Upper lobe of left lung (tissue), 6 donors: ENCODE results near the gene HESX1. TPM values are rescaled to one million over a fixed set of nuclear protein-coding genes. Genes with fewer than 3 reads are reported as not detected.

Experiments used
- ATAC-seq, 2 donors: fragments of 200-7000 bp; cut with Tn5 transposase; one replicate each; pipeline ENCODE4 v1.9.1; 2022; ENCODE audit warnings: mild to moderate bottlenecking in 2 of 2, moderate library complexity in 2 of 2; ENCODE audit not compliant: low FRiP score in 2 of 2
- DNase-seq, 2 donors: peaks; one replicate each; pipeline ENCODE4 v3.0.0-alpha.2; 2019 to 2020
- H3K27ac ChIP-seq, 4 donors: fragments of 200-600 bp; sonication (generic); one replicate each; pipeline ENCODE4 v1.5.1; 2016 to 2019
- H3K27me3 ChIP-seq, 4 donors: fragments of 200-600 bp; sonication (generic); one replicate each; pipeline ENCODE4 v1.5.1; 2017 to 2019
- H3K36me3 ChIP-seq, 4 donors: fragments of 200-600 bp; sonication (generic); one replicate each; pipeline ENCODE4 v1.5.1; 2016 to 2019
- H3K4me1 ChIP-seq, 4 donors: fragments of 200-600 bp; sonication (generic); one replicate each; pipeline ENCODE4 v1.5.1; 2018 to 2019
- H3K4me3 ChIP-seq, 4 donors: fragments of 200-600 bp; sonication (generic); one replicate each; pipeline ENCODE4 v1.5.1; 2017 to 2019; ENCODE audit warnings: mild to moderate bottlenecking in 2 of 4, moderate library complexity in 1 of 4
- H3K9me3 ChIP-seq, 4 donors: fragments of 200-600 bp; sonication (generic); one replicate each; pipeline ENCODE4 v1.5.1; 2018 to 2019
- EP300 ChIP-seq, 4 donors: sonication (generic); formaldehyde crosslinking; IDR thresholded peaks; one replicate each; pipeline ENCODE4 v1.5.1; 2017; ENCODE audit warnings: antibody characterized with exemption in 4 of 4, control low read depth in 2 of 4
- POLR2A ChIP-seq, 4 donors: fragments of 450-650 bp; IDR thresholded peaks; one replicate each; pipeline ENCODE4 v1.5.1; 2016 to 2017; ENCODE audit warnings: antibody characterized with exemption in 4 of 4, mild to moderate bottlenecking in 2 of 4
- POLR2AphosphoS5 ChIP-seq, 2 donors: sonication (generic); formaldehyde crosslinking; IDR thresholded peaks; one replicate each; pipeline ENCODE4 v1.5.1; 2017; ENCODE audit warnings: antibody characterized with exemption in 2 of 2
- WGBS, 2 donors: methylation state at CpG; one replicate each; pipeline ENCODE4 v1.1.5; 2017 to 2018; 5-methylcytosine and 5-hydroxymethylcytosine counted together
- total RNA-seq, 6 donors: library from RNA; depleted of rRNA in 4 of 6; stranded (reverse); fragments of >200 nt in 4 of 6; gene quantifications; one replicate each; pipeline versions ENCODE4 v1.1.0 to v1.2.1, GENCODE V29; 2016 to 2021
- TF ChIP-seq, protein P1 (sequence below), 6 experiments: fragments of 450-650 bp in 4 of 6; fragments of 200-600 bp in 2 of 6; sonication (generic) in 2 of 6; IDR thresholded peaks; one replicate each; pipeline ENCODE4 v1.5.1; 2016 to 2019; ENCODE audit warnings: antibody characterized with exemption in 6 of 6
- donor health status: DM: no; HTN: no; CAD: no; lungs with moderate emphysema.
- donor health status: DM: no; HTN: yes; CAD: no; lungs with severe emphysema.

HESX1 gene
- total RNA-seq, 6 donors from 2014 or later, result 0.74 to 2.1 (median 0.91) TPM; not detected in 1

GRCh38 chr3:57158325-57158724, 41.5 kb downstream of the HESX1 start:
- H3K36me3 ChIP-seq, result no peaks in the 10 kb centered on the region
- H3K4me3 ChIP-seq, result no peak overlapping the region
- peaks cover 0 to 7% (median 2%) of the 10 kb centered on the region in 4 donors for H3K4me1 ChIP-seq
- no peaks in the 10 kb centered on the region for H3K27me3 ChIP-seq
- no peaks in the 10 kb centered on the region for H3K9me3 ChIP-seq
- TF ChIP-seq EP300 (IDR thresholded peaks at IDR 0.05) (no peak), POLR2AphosphoS5 (IDR thresholded peaks at IDR 0.05) (no peak), POLR2A (IDR thresholded peaks at IDR 0.05) (no peak)
- TF ChIP-seq, protein P1, sequence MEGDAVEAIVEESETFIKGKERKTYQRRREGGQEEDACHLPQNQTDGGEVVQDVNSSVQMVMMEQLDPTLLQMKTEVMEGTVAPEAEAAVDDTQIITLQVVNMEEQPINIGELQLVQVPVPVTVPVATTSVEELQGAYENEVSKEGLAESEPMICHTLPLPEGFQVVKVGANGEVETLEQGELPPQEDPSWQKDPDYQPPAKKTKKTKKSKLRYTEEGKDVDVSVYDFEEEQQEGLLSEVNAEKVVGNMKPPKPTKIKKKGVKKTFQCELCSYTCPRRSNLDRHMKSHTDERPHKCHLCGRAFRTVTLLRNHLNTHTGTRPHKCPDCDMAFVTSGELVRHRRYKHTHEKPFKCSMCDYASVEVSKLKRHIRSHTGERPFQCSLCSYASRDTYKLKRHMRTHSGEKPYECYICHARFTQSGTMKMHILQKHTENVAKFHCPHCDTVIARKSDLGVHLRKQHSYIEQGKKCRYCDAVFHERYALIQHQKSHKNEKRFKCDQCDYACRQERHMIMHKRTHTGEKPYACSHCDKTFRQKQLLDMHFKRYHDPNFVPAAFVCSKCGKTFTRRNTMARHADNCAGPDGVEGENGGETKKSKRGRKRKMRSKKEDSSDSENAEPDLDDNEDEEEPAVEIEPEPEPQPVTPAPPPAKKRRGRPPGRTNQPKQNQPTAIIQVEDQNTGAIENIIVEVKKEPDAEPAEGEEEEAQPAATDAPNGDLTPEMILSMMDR (IDR thresholded peaks at IDR 0.05), result no peak
- no peak for DNase-seq
- no peak for ATAC-seq
- 74 to 77% methylated on average over 3 of the region's 3 CpGs for WGBS, 2 donors
- no peak overlapping the region for H3K27ac ChIP-seq

DNA sequence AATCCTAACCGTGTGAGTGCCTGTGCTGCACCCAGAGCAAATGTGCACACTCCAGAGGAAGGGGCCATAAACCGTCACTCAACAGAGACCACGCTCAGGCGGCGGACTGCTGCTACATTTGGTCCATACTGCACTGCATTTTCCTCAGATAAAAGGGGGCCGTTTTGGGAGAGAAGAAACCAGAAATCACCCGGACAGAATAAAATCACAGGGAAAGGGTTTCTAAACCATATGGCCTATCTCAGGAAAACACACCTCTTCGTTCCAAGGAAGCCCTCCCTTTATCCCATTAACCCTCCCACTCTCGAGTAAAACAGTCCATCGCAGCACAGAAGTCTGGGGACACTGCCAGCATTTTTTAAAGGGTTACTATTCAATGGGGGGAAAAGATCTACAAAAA, 42.2 kb downstream of the HESX1 start:
- Histone ChIP-seq H3K36me3 (no peaks in the 10 kb centered on the region), H3K27ac (no peak overlapping the region), H3K4me3 (no peak overlapping the region), H3K27me3 (no peaks in the 10 kb centered on the region), H3K4me1 (peaks cover 0 to 7% (median 2%) of the 10 kb centered on the region in 4 donors), H3K9me3 (no peaks in the 10 kb centered on the region)
- 50 to 70% methylated on average over 10 of the region's 10 CpGs for WGBS, 2 donors
- ATAC-seq, result no peak
- DNase-seq, result no peak
- no peak for TF ChIP-seq POLR2AphosphoS5 (IDR thresholded peaks at IDR 0.05)
- TF ChIP-seq, protein P1 (IDR thresholded peaks at IDR 0.05), result no peak
- TF ChIP-seq POLR2A (IDR thresholded peaks at IDR 0.05), result no peak
- no peak for TF ChIP-seq EP300 (IDR thresholded peaks at IDR 0.05)

GRCh38 chr3:57155310-57155643, 44.5 kb downstream of the HESX1 start:
- H3K4me3 ChIP-seq, result no peak overlapping the region
- TF ChIP-seq POLR2A (IDR thresholded peaks at IDR 0.05), result no peak
- TF ChIP-seq, protein P1 (IDR thresholded peaks at IDR 0.05), result no peak
- DNase-seq (no peak), ATAC-seq (peak in 1 of 2 donors; percentile 68)
- peaks cover 0 to 7% (median 2%) of the 10 kb centered on the region in 4 donors for H3K4me1 ChIP-seq
- no peaks in the 10 kb centered on the region for H3K27me3 ChIP-seq
- H3K36me3 ChIP-seq, result no peaks in the 10 kb centered on the region
- H3K27ac ChIP-seq, result no peak overlapping the region
- no peaks in the 10 kb centered on the region for H3K9me3 ChIP-seq
- 78 to 88% methylated on average over 3 of the region's 3 CpGs for WGBS, 2 donors

GRCh38 chr3:57154470-57155309, 45.1 kb downstream of the HESX1 start:
- H3K27me3 ChIP-seq, result no peaks in the 10 kb centered on the region
- DNase-seq, result no peak
- no peak for TF ChIP-seq POLR2AphosphoS5 (IDR thresholded peaks at IDR 0.05)
- TF ChIP-seq, protein P1 (IDR thresholded peaks at IDR 0.05), result no peak
- TF ChIP-seq POLR2A (IDR thresholded peaks at IDR 0.05), result no peak
- TF ChIP-seq EP300 (IDR thresholded peaks at IDR 0.05), result no peak
- no peaks in the 10 kb centered on the region for H3K36me3 ChIP-seq
- ATAC-seq, result no peak
- H3K4me1 ChIP-seq, result peaks cover 0 to 7% (median 2%) of the 10 kb centered on the region in 4 donors
- no peak overlapping the region for H3K27ac ChIP-seq
- no peaks in the 10 kb centered on the region for H3K9me3 ChIP-seq
- no peak overlapping the region for H3K4me3 ChIP-seq
- 67 to 77% methylated on average over 15 of the region's 15 CpGs for WGBS, 2 donors
